GM12878 (cell line): ENCODE measurements around the gene MYNN. TPM values are rescaled to one million over a fixed set of nuclear protein-coding genes. Genes with fewer than 3 reads are reported as not detected.
A peak's percentile ranks its signal among the peaks of the same experiment; 100 is the strongest.

Experiments used
- ATAC-seq: fragments of 200-7000 bp; cut with Tn5 transposase; 3 replicates; pipeline ENCODE4 v1.9.1; 2020; ENCODE audit warnings: mild to moderate bottlenecking, moderate library complexity
- BruUV-seq: library from RNA; stranded (reverse); fragments of 400-500 nt; replicated peaks from 2 replicates; lab custom pipeline; 2021; lab: Mats Ljungman, UMichigan
- CTCF ChIA-PET: fragments of 300-600 bp; sonication (Branson Sonifier 250); formaldehyde crosslinking; extraction: SDS; loops from one replicate; lab custom pipeline; 2021; ENCODE audit warnings: inconsistent platforms; lab: Yijun Ruan, JAX
- POLR2A ChIA-PET: fragments of 350-600 bp; formaldehyde crosslinking; extraction: SDS; loops from one replicate; lab custom pipeline; 2021; ENCODE audit warnings: inconsistent platforms; lab: Charles Lee
- RAD21 ChIA-PET: fragments of 300-600 bp; sonication (Branson Sonifier 250); formaldehyde crosslinking; loops from one replicate; lab custom pipeline; 2023; ENCODE audit warnings: antibody characterized with exemption; ENCODE audit not compliant: unreplicated experiment; lab: Charles Lee
- SMC1A ChIA-PET: fragments of 300-600 bp; sonication (Branson Sonifier 250); formaldehyde crosslinking; loops from one replicate; lab custom pipeline; 2023; ENCODE audit not compliant: unreplicated experiment, uncharacterized antibody; lab: Charles Lee
- DNase-seq: peaks from one replicate; pipeline ENCODE4 v3.0.0-alpha.2; 2011; ENCODE audit warnings: low read depth, low spot score
- FAIRE-seq: peaks from 3 replicates; lab custom pipeline; 2011; peaks lifted over from hg19 to GRCh38; lab: Jason Lieb, UNC
- H2AFZ ChIP-seq: 2 replicates; pipeline ENCODE4 v1.6.0; 2011; ENCODE audit warnings: low read depth, low read length, control low read depth; ENCODE audit not compliant: control insufficient read depth
- H3K27ac ChIP-seq: 2 replicates; pipeline ENCODE4 v1.5.1; 2011; ENCODE audit warnings: control low read depth; ENCODE audit not compliant: control insufficient read depth, insufficient read depth
- H3K27me3 ChIP-seq, 2 experiments: replicated peaks in 1 of 2; 2 replicates each; pipeline versions ENCODE4 v1.6.0 to v1.6.1; 2011; ENCODE audit warnings: low read length in 1 of 2; ENCODE audit not compliant: control insufficient read depth in 2 of 2, insufficient read depth in 2 of 2
- H3K36me3 ChIP-seq, 2 experiments: 2 replicates each; pipeline ENCODE4 v1.5.1; 2011; ENCODE audit warnings: low read length in 1 of 2; ENCODE audit not compliant: control insufficient read depth in 2 of 2, insufficient read depth in 2 of 2
- H3K4me1 ChIP-seq: 2 replicates; pipeline ENCODE4 v1.6.1; 2011; ENCODE audit warnings: mild to moderate bottlenecking, low read length, moderate library complexity, mixed read lengths; ENCODE audit not compliant: control insufficient read depth, insufficient read depth
- H3K4me2 ChIP-seq: 2 replicates; pipeline ENCODE4 v1.6.0; 2011; ENCODE audit warnings: control low read depth; ENCODE audit not compliant: control insufficient read depth, insufficient read depth
- H3K4me3 ChIP-seq: fragments of 200-600 bp; sonication (generic); 2 replicates; pipeline ENCODE4 v1.5.1; 2016
- H3K79me2 ChIP-seq: 2 replicates; pipeline ENCODE4 v1.6.0; 2011; ENCODE audit warnings: low read length; ENCODE audit not compliant: control insufficient read depth, insufficient read depth
- H3K9ac ChIP-seq: 2 replicates; pipeline ENCODE4 v1.8.0; 2011; ENCODE audit warnings: low read length, control low read depth, mixed read lengths; ENCODE audit not compliant: control insufficient read depth, insufficient read depth
- H3K9me3 ChIP-seq: replicated peaks from 3 replicates; pipeline ENCODE4 v1.5.1; 2011; ENCODE audit warnings: mild to moderate bottlenecking, low read length; ENCODE audit not compliant: control insufficient read depth, insufficient read depth
- H4K20me1 ChIP-seq: 2 replicates; pipeline ENCODE4 v1.6.0; 2011; ENCODE audit not compliant: control insufficient read depth, insufficient read depth
- BACH1 ChIP-seq: fragments of 450-650 bp; IDR thresholded peaks from 2 replicates; pipeline ENCODE4 v1.6.1; 2017; ENCODE audit warnings: mild to moderate bottlenecking, borderline replicate concordance
- CREB1 ChIP-seq: IDR thresholded peaks from 2 replicates; pipeline ENCODE4 v1.6.1; 2012; ENCODE audit warnings: low read depth, mild to moderate bottlenecking, inconsistent platforms
- CUX1 ChIP-seq: IDR thresholded peaks from 2 replicates; pipeline ENCODE4 v1.6.1; 2012; ENCODE audit warnings: improper control_type of control experiment, low read depth, low read length; ENCODE audit not compliant: insufficient replicate concordance
- E2F4 ChIP-seq: IDR thresholded peaks from 2 replicates; pipeline ENCODE4 v1.6.1; 2012; ENCODE audit warnings: low read depth, low read length, improper control_type of control experiment
- EGR1 ChIP-seq, 2 experiments: IDR thresholded peaks; 1 replicate in 1 of 2; 2 replicates in 1 of 2; pipeline ENCODE4 v1.6.1; 2011 to 2012; ENCODE audit warnings: low read depth in 2 of 2, low read length in 2 of 2, borderline replicate concordance in 1 of 2, mild to moderate bottlenecking in 1 of 2, moderate library complexity in 1 of 2
- HDGF ChIP-seq: fragments of 450-650 bp; IDR thresholded peaks from 2 replicates; pipeline ENCODE4 v1.6.1; 2016; ENCODE audit warnings: antibody characterized with exemption
- MYB ChIP-seq: fragments of 150-350 bp; IDR thresholded peaks from 2 replicates; pipeline ENCODE4 v1.6.1; 2014; ENCODE audit warnings: mild to moderate bottlenecking, low read depth, low read length, borderline replicate concordance
- NR2C2 ChIP-seq: IDR thresholded peaks from 2 replicates; pipeline ENCODE4 v1.6.1; 2011; ENCODE audit warnings: borderline replicate concordance, low read depth; ENCODE audit not compliant: control insufficient read depth, insufficient read length
- RCOR1 ChIP-seq: conservative IDR thresholded peaks from 2 replicates; pipeline ENCODE4 v1.6.1; 2012; ENCODE audit warnings: low read depth, low read length, improper control_type of control experiment
- RFX5 ChIP-seq: IDR thresholded peaks from 2 replicates; pipeline ENCODE4 v1.6.1; 2011; ENCODE audit warnings: low read depth, low read length, improper control_type of control experiment
- SMAD1 ChIP-seq: fragments of 450-650 bp; IDR thresholded peaks from 2 replicates; pipeline ENCODE4 v1.6.1; 2018; ENCODE audit warnings: mild to moderate bottlenecking, low read depth; ENCODE audit not compliant: partially characterized antibody
- SPI1 ChIP-seq: IDR thresholded peaks from 2 replicates; pipeline ENCODE4 v1.6.1; 2011; ENCODE audit warnings: low read depth, mild to moderate bottlenecking, low read length, moderate library complexity, borderline replicate concordance; ENCODE audit not compliant: insufficient read depth
- USF2 ChIP-seq: IDR thresholded peaks from 2 replicates; pipeline ENCODE4 v1.6.1; 2011; ENCODE audit warnings: low read depth, low read length, improper control_type of control experiment, borderline replicate concordance
- YBX1 ChIP-seq: fragments of 450-650 bp; IDR thresholded peaks from 2 replicates; pipeline ENCODE4 v1.6.1; 2016; ENCODE audit warnings: antibody characterized with exemption
- ZNF622 ChIP-seq: fragments of 450-650 bp; IDR thresholded peaks from 2 replicates; pipeline ENCODE4 v1.6.1; 2017; ENCODE audit warnings: mild to moderate bottlenecking, inconsistent platforms
- ZZZ3 ChIP-seq: IDR thresholded peaks from 2 replicates; pipeline ENCODE4 v1.6.1; 2011; ENCODE audit warnings: low read depth; ENCODE audit not compliant: control insufficient read depth, insufficient read length
- WGBS: methylation state at CpG from one replicate; pipeline ENCODE4 v1.1.6; 2016; ENCODE audit warnings: low lambda C conversion rate; ENCODE audit not compliant: insufficient replicate concordance, insufficient coverage; ENCODE audit errors: missing lambda C conversion rate; 5-methylcytosine and 5-hydroxymethylcytosine counted together
- in situ Hi-C: fragments of 300-500 bp; cut with MboI; formaldehyde crosslinking; loops from 9 replicates; pipeline ENCODE4 v1.14.3; 2018; ENCODE audit warnings: mixed read lengths
- intact Hi-C: fragments of 100-400 bp; cut with micrococcal nuclease; formaldehyde crosslinking; loops from one replicate; pipeline ENCODE4 v1.14.2; 2022; ENCODE audit not compliant: unreplicated experiment
- polyA plus RNA-seq, 11 experiments: library from polyadenylated mRNA; depleted of rRNA in 4 of 11; unstranded in 6 of 11; stranded (reverse) in 5 of 11; fragments of >200 nt; fragmentation: Nextera tagmentation in 4 of 11; fragmentation: Illumina TruSeq in 1 of 11; extraction: Ambion mirVana in 4 of 11; extraction: Trizol in 1 of 11; gene quantifications; 1 replicate in 1 of 11; 2 replicates in 10 of 11; pipeline versions ENCODE4 v1.2.1 to v1.2.3, GENCODE V29; 2011 to 2016; ENCODE audit warnings: inconsistent platforms in 2 of 11, missing spikeins in 2 of 11, low read depth in 1 of 11
- total RNA-seq, 4 experiments: library from RNA; depleted of rRNA in 3 of 4; stranded (reverse); fragments of >200 nt in 3 of 4; fragmentation: Illumina TruSeq in 1 of 4; extraction: Trizol in 1 of 4; gene quantifications; 2 replicates each; pipeline versions ENCODE4 v1.2.1 to v1.2.3, GENCODE V29; 2013 to 2021

The MYNN gene
- total and polyA plus RNA-seq, 10 of the 15 experiments (the other 5 are each of a cell fraction or from before 2014, with no cell fraction given): 8.8 to 20.5 (median 15.8) TPM

GRCh38 chr3:169836078-169836941 is 63.1 kb downstream of the MYNN start (continued):
- no peak for TF ChIP-seq CUX1
- no peak for TF ChIP-seq CREB1
- TF ChIP-seq ZNF622: no peak

GRCh38 chr3:169836942-169837275 is 63.7 kb downstream of the MYNN start:
- H3K9ac ChIP-seq: no peak overlapping the region; the same call in 1 of the 2 replicates
- no peak for DNase-seq
- WGBS: 98% methylated on average over 3 of the region's 3 CpGs
- BruUV-seq: no TSS peak
- H4K20me1 ChIP-seq: no peaks in the 10 kb centered on the region
- peaks cover 0 to 1% of the 10 kb centered on the region in 2 experiments; a peak in 1 of 4 replicates for H3K27me3 ChIP-seq
- in situ Hi-C loops: no loop called here
- no peaks in the 10 kb centered on the region for H3K9me3 ChIP-seq
- intact Hi-C loops: no loop called here
- H3K4me2 ChIP-seq: no peak overlapping the region
- no peak for FAIRE-seq
- RAD21 ChIA-PET: no interaction called here
- ATAC-seq: no peak
- peaks cover 30% of the 10 kb centered on the region for H3K4me1 ChIP-seq
- no peaks in the 10 kb centered on the region for H3K79me2 ChIP-seq
- POLR2A ChIA-PET: no interaction called here
- CTCF ChIA-PET: no interaction called here
- H3K36me3 ChIP-seq: no peaks in the 10 kb centered on the region
- peak overlapping the region; percentile 90 for H2AFZ ChIP-seq
- SMC1A ChIA-PET: interaction anchor here (1.0 kb wide), 1 partner anchor 95 kb away, joined by 3 read pairs; no protein-coding TSS in a partner anchor
- peak overlapping the region; percentile 81 for H3K27ac ChIP-seq
- H3K4me3 ChIP-seq: no peak overlapping the region
- TF ChIP-seq EGR1 (IDR thresholded peaks at IDR 0.05; ENCODE audit: borderline replicate concordance in 1 of 2, low read depth in 2 of 2, low read length in 2 of 2) (no peak), NR2C2 (no peak), YBX1 (no peak), USF2 (no peak), RCOR1 (no peak), RFX5 (no peak), BACH1 (no peak), ZZZ3 (no peak), SPI1 (no peak), E2F4 (no peak), HDGF (no peak), MYB (no peak), SMAD1 (no peak)
